CD14-positive monocyte (primary cell): ENCODE measurements around the gene F7. TPM values are rescaled to one million over a fixed set of nuclear protein-coding genes. Genes with fewer than 3 reads are reported as not detected.
"Not testable (repeated sequence)": the region's sequence is repeated elsewhere in the genome, so short reads cannot be mapped to it uniquely, and the experiment has no call there.

ENCODE experiments used
- DNase-seq, 3 donors: peaks; one replicate each; pipeline ENCODE4 v3.0.0-alpha.2; 2011 to 2022
- H2AFZ ChIP-seq: 2 replicates; pipeline ENCODE4 v1.6.0; 2012; ENCODE audit warnings: mild to moderate bottlenecking, low read depth, low read length, inconsistent platforms; ENCODE audit not compliant: insufficient read depth, poor library complexity, severe bottlenecking
- H3K27ac ChIP-seq, 2 donors: 1 replicate in 1 of 2; 2 replicates in 1 of 2; pipeline ENCODE4 v1.5.1; 2012 to 2013; ENCODE audit warnings: low read length in 2 of 2, control low read depth in 1 of 2, inconsistent platforms in 1 of 2, low read depth in 1 of 2, mild to moderate bottlenecking in 1 of 2
- H3K27me3 ChIP-seq, 2 donors: one replicate each; pipeline versions ENCODE4 v1.6.0 to v1.6.1; 2011 to 2013; ENCODE audit warnings: low read length in 2 of 2; ENCODE audit not compliant: control insufficient read depth in 2 of 2, insufficient read depth in 2 of 2
- H3K36me3 ChIP-seq, 2 donors: replicated peaks in 1 of 2; 1 replicate in 1 of 2; 2 replicates in 1 of 2; pipeline versions ENCODE4 v1.5.1 to v1.6.1; 2012 to 2013; ENCODE audit warnings: low read length in 2 of 2, control low read depth in 1 of 2, inconsistent platforms in 1 of 2, mild to moderate bottlenecking in 1 of 2; ENCODE audit not compliant: insufficient read depth in 2 of 2, control insufficient read depth in 1 of 2
- H3K4me1 ChIP-seq, 2 donors: 1 replicate in 1 of 2; 2 replicates in 1 of 2; pipeline versions ENCODE4 v1.5.1 to v1.6.1; 2012 to 2013; ENCODE audit warnings: low read length in 2 of 2, control low read depth in 1 of 2, inconsistent platforms in 1 of 2, mild to moderate bottlenecking in 1 of 2, moderate library complexity in 1 of 2; ENCODE audit not compliant: insufficient read depth in 2 of 2, control insufficient read depth in 1 of 2
- H3K4me2 ChIP-seq: replicated peaks from 2 replicates; pipeline ENCODE3; 2012; ENCODE audit warnings: low read length, moderate library complexity, mild to moderate bottlenecking; ENCODE audit not compliant: poor library complexity, severe bottlenecking; ENCODE audit errors: extremely low read depth
- H3K4me3 ChIP-seq, 3 experiments: fragments of 200-600 bp in 1 of 3; sonication (generic) in 1 of 3; replicated peaks in 1 of 3; 1 replicate in 2 of 3; 2 replicates in 1 of 3; pipeline ENCODE4 v1.5.1; 2011 to 2013; ENCODE audit warnings: low read length in 3 of 3, mild to moderate bottlenecking in 3 of 3, control low read depth in 2 of 3, low read depth in 2 of 3, inconsistent platforms in 1 of 3, moderate library complexity in 1 of 3
- H3K79me2 ChIP-seq: 2 replicates; pipeline ENCODE4 v1.6.0; 2012; ENCODE audit warnings: mild to moderate bottlenecking, control low read depth, inconsistent platforms, low read length, moderate library complexity; ENCODE audit not compliant: insufficient read depth
- H3K9ac ChIP-seq: 2 replicates; pipeline ENCODE4 v1.6.0; 2017; ENCODE audit warnings: low read length, mild to moderate bottlenecking; ENCODE audit not compliant: insufficient read depth, poor library complexity, severe bottlenecking
- H3K9me3 ChIP-seq, 2 donors: replicated peaks in 1 of 2; 1 replicate in 1 of 2; 2 replicates in 1 of 2; pipeline versions ENCODE4 v1.5.1 to v1.6.1; 2012 to 2013; ENCODE audit warnings: low read length in 2 of 2, control low read depth in 1 of 2; ENCODE audit not compliant: control insufficient read depth in 1 of 2, insufficient read depth in 1 of 2
- H4K20me1 ChIP-seq: 2 replicates; pipeline ENCODE4 v1.6.0; 2012; ENCODE audit warnings: mild to moderate bottlenecking, low read length, control low read depth, moderate library complexity; ENCODE audit not compliant: insufficient read depth
- H3K27ac Mint-ChIP-seq, 7 donors: one replicate each; pipeline ENCODE4 v1.8.0; 2020; ENCODE audit warnings: mild to moderate bottlenecking in 7 of 7, mixed read lengths in 7 of 7, moderate library complexity in 6 of 7, inconsistent platforms in 2 of 7
- H3K27me3 Mint-ChIP-seq, 3 donors: one replicate each; pipeline ENCODE4 v1.8.0; 2021 to 2022; ENCODE audit warnings: low read depth in 3 of 3, mild to moderate bottlenecking in 3 of 3, mixed read lengths in 3 of 3, moderate library complexity in 3 of 3, inconsistent platforms in 1 of 3
- H3K36me3 Mint-ChIP-seq, 2 donors: one replicate each; pipeline ENCODE4 v1.8.0; 2020; ENCODE audit warnings: mixed read lengths in 2 of 2, inconsistent platforms in 1 of 2, mild to moderate bottlenecking in 1 of 2
- H3K4me1 Mint-ChIP-seq: one replicate; pipeline ENCODE4 v1.8.0; 2020; ENCODE audit warnings: mild to moderate bottlenecking, mixed read lengths
- H3K4me3 Mint-ChIP-seq, 2 donors: one replicate each; pipeline ENCODE4 v1.8.0; 2020; ENCODE audit warnings: mild to moderate bottlenecking in 2 of 2, mixed read lengths in 2 of 2, moderate library complexity in 1 of 2
- H3K9me3 Mint-ChIP-seq, 7 donors: one replicate each; pipeline ENCODE4 v1.8.0; 2020 to 2022; ENCODE audit warnings: mixed read lengths in 7 of 7, mild to moderate bottlenecking in 6 of 7, moderate library complexity in 6 of 7, inconsistent platforms in 2 of 7
- CTCF ChIP-seq: fragments of 200-600 bp; IDR thresholded peaks from one replicate; pipeline ENCODE4 v1.8.0; 2022; ENCODE audit warnings: antibody characterized with exemption, mild to moderate bottlenecking
- WGBS: methylation state at CpG from one replicate; pipeline ENCODE4 v1.1.5; 2013; ENCODE audit warnings: missing lambda C conversion rate; ENCODE audit not compliant: insufficient coverage; 5-methylcytosine and 5-hydroxymethylcytosine counted together
- intact Hi-C, 2 donors: fragments of 100-400 bp; cut with micrococcal nuclease; formaldehyde crosslinking; loops; one replicate each; pipeline versions ENCODE4 v1.15.0 to v1.15.1; 2023
- polyA plus RNA-seq, 3 donors: library from polyadenylated mRNA; depleted of rRNA in 1 of 3; unstranded in 2 of 3; stranded (reverse) in 1 of 3; fragments of 300-500 nt in 2 of 3; fragments of >200 nt in 1 of 3; fragmentation: Illumina TruSeq in 2 of 3; gene quantifications; 1 replicate in 2 of 3; 2 replicates in 1 of 3; pipeline ENCODE4 v1.2.3, GENCODE V29; 2012 to 2021

F7 gene
- polyA plus RNA-seq, 3 donors: not detected

GRCh38 chr13:113099142-113099541 is 6.4 kb upstream of the F7 start:
- H3K79me2 ChIP-seq: no peaks in the 10 kb centered on the region
- no peaks in the 10 kb centered on the region for H3K36me3 ChIP-seq
- no peaks in the 10 kb centered on the region for H3K27me3 ChIP-seq
- Mint-ChIP-seq H3K4me1 (no peaks in the 10 kb centered on the region), H3K27ac (no peak overlapping the region), H3K36me3 (no peaks in the 10 kb centered on the region), H3K4me3 (no peak overlapping the region), H3K9me3 (no peaks in the 10 kb centered on the region), H3K27me3 (peaks cover 0 to 2% (median 2%) of the 10 kb centered on the region in 3 donors)
- no peak overlapping the region for H3K4me3 ChIP-seq
- WGBS: 92% methylated on average over 8 of the region's 11 CpGs
- intact Hi-C loops: no loop called here
- H3K27ac ChIP-seq: no peak overlapping the region
- TF ChIP-seq CTCF: no peak
- DNase-seq: no peak
- H3K4me2 ChIP-seq: no peak overlapping the region
- no peaks in the 10 kb centered on the region for H3K4me1 ChIP-seq
- no peak overlapping the region for H3K9ac ChIP-seq
- H4K20me1 ChIP-seq: no peaks in the 10 kb centered on the region
- H2AFZ ChIP-seq: no peak overlapping the region
- H3K9me3 ChIP-seq: no peaks in the 10 kb centered on the region

- H3K36me3 Mint-ChIP-seq, H3K27ac Mint-ChIP-seq, H3K9me3 Mint-ChIP-seq, H3K4me2 ChIP-seq, H3K27ac ChIP-seq, H3K27me3 Mint-ChIP-seq, H3K9ac ChIP-seq, H3K4me3 ChIP-seq, H4K20me1 ChIP-seq, intact Hi-C loops, H2AFZ ChIP-seq, H3K27me3 ChIP-seq, H3K9me3 ChIP-seq, DNase-seq, H3K4me1 Mint-ChIP-seq, H3K4me3 Mint-ChIP-seq, H3K79me2 ChIP-seq, H3K4me1 ChIP-seq, H3K36me3 ChIP-seq: not testable (repeated sequence)
- WGBS: 73% methylated on average over 10 of the region's 10 CpGs
Observed at GRCh38 chr13:113102302-113102701, 3.3 kb upstream of the F7 start.
